Nephron (organoid): ENCODE results near the gene CRMP1.

Experiments
- H3K27ac Mint-ChIP-seq, 3 experiments: 2 replicates each; pipeline ENCODE4 v1.8.0; 2020; ENCODE audit warnings: mixed read lengths in 3 of 3, mild to moderate bottlenecking in 2 of 3, moderate library complexity in 1 of 3
- H3K27me3 Mint-ChIP-seq: 2 replicates; pipeline ENCODE4 v1.8.0; 2021; ENCODE audit warnings: low read depth, mild to moderate bottlenecking, moderate library complexity, mixed read lengths
- H3K36me3 Mint-ChIP-seq: 2 replicates; pipeline ENCODE4 v1.8.0; 2020; ENCODE audit warnings: low read depth, mixed read lengths
- H3K4me1 Mint-ChIP-seq: 2 replicates; pipeline ENCODE4 v1.8.0; 2020; ENCODE audit warnings: mixed read lengths
- H3K4me3 Mint-ChIP-seq, 3 experiments: 2 replicates each; pipeline ENCODE4 v1.8.0; 2020; ENCODE audit warnings: mild to moderate bottlenecking in 3 of 3, mixed read lengths in 3 of 3, moderate library complexity in 2 of 3
- H3K9me3 Mint-ChIP-seq: 2 replicates; pipeline ENCODE4 v1.8.0; 2020; ENCODE audit warnings: mixed read lengths
- TF ChIP-seq, protein P1 (sequence below), 3 experiments: fragments of 200-600 bp; sonication (generic); IDR thresholded peaks; one replicate each; pipeline ENCODE4 v1.5.0; 2021; ENCODE audit warnings: antibody characterized with exemption in 3 of 3; ENCODE audit not compliant: unreplicated experiment in 3 of 3

Gene CRMP1

DNA sequence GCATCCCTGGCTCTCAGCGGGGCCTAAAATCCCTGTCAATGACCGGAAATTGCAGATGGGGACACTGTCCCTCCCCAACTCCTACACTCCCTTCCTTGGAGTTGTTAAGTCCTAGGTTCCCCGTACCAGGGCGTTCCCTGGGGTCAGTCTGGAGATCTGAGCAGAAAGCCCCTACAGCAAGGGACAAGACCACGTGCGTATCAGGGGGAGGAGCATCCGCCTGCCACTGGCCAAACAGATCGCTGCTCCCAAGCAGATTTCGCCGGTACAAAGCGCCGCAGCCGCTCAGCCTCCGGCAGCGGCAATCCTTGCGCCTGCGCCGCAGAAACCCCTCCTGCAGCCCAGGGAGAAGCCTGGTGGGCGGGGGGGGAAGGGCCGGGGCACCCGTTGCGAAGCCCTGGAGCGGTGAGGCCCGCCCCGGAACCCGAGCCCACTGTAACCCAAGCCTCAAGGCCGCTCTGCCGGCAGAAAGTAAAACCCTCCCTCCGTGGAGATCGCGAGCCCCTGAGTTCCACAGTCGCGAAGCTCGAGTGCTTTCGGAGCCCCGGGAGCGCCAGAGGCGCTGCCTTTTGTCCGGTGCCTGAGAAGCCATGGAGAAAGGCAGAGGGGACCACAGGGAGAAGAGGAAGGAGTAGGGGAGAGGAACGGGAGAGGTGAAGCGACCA, 2.7 kb downstream of the CRMP1 start:
- peaks cover 81% of the 10 kb centered on the region for H3K27me3 Mint-ChIP-seq
- TF ChIP-seq, protein P1, sequence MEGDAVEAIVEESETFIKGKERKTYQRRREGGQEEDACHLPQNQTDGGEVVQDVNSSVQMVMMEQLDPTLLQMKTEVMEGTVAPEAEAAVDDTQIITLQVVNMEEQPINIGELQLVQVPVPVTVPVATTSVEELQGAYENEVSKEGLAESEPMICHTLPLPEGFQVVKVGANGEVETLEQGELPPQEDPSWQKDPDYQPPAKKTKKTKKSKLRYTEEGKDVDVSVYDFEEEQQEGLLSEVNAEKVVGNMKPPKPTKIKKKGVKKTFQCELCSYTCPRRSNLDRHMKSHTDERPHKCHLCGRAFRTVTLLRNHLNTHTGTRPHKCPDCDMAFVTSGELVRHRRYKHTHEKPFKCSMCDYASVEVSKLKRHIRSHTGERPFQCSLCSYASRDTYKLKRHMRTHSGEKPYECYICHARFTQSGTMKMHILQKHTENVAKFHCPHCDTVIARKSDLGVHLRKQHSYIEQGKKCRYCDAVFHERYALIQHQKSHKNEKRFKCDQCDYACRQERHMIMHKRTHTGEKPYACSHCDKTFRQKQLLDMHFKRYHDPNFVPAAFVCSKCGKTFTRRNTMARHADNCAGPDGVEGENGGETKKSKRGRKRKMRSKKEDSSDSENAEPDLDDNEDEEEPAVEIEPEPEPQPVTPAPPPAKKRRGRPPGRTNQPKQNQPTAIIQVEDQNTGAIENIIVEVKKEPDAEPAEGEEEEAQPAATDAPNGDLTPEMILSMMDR (IDR thresholded peaks at IDR 0.05; ENCODE audit: unreplicated experiment in 3 of 3), result no peak

DNA sequence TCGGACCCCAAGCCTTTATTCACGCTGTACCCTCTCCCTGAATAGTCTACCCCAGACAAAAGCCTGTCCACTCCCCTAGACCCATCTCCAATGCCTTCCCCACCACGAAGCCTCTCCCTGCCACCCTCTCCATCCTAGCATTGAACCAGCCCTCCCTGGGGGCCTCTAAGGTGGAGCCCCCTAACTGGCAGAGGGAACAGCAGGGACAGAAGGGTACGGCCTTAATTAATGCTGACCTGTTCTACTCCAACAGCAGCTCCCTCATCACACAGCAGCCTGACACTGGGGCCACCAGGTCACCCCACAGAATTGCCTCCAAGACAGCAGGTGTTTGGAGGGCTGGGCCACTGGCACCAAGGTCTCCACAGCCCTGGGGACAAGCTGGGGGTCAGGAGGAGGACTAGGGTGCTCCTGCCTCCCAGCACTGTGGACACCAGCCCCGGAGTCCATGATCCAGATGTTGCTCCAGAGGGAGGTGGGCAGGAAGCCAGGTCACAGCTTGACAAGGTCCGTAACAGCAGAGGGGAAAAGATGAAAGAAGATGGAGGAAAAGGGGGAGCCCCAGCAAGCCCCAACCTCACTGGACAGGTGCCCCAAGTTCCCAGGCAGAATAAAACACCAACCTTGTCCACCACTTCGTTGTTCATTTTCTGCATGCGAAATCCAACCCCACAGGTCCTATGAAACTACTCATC, 3.7 kb downstream of the CRMP1 start:
- H3K9me3 Mint-ChIP-seq, result peaks cover 4% of the 10 kb centered on the region
- H3K36me3 Mint-ChIP-seq, result no peaks in the 10 kb centered on the region
- peak overlapping the region; percentile 78 to 90 (median 89) for H3K4me3 Mint-ChIP-seq
- H3K4me1 Mint-ChIP-seq, result peaks cover 47% of the 10 kb centered on the region
- TF ChIP-seq, protein P1 (IDR thresholded peaks at IDR 0.05; ENCODE audit: unreplicated experiment in 3 of 3), result no peak
- H3K27ac Mint-ChIP-seq, result no peak overlapping the region
- peaks cover 78% of the 10 kb centered on the region for H3K27me3 Mint-ChIP-seq

More for the DNA sequence above, 2.7 kb downstream of the CRMP1 start:
- peak overlapping the region; percentile 78 to 90 (median 89) for H3K4me3 Mint-ChIP-seq
- H3K36me3 Mint-ChIP-seq, result no peaks in the 10 kb centered on the region
- H3K4me1 Mint-ChIP-seq, result peaks cover 54% of the 10 kb centered on the region
- H3K9me3 Mint-ChIP-seq, result peaks cover 4% of the 10 kb centered on the region
- H3K27ac Mint-ChIP-seq, result peak overlapping the region in 2 of 3 experiments; percentile 46 to 58

DNA sequence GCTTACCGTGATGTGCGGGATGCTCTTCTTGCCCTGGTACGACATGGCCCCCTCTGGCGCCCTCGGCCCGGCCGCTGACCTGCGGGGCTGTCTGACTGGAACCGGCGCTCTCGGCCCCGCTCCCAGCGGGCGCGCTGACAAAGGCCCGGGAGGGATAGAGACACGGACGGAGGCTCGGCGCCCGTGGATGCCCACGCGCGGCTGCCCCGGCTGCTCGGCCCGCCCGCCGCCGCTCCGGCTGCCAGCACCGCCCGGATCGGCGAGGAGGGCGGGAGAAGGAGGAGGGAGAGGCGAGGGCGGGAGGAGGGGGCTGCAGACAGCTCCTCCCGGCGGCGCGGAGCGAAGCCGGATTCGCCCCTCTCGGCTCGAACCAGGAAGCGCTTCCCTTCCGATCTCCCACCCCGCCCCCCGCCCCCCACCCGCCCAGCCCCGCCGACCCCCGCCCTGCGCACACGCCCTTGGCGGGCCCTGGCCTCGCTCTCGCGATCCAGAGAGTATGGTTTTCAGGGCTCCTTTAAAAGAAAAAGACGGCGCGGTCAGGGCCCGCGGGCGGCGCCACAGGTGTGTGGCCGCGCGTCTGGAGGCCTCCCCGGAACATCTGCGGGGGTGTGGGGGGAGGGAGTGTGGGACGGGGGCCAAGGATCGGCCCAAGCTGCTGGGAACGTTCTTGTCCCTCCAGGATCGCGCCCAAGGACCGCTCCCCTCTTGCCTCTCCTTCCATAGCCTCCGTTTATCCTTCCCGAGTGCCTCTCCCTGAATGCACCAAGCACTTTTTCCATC, 4.5 kb downstream of the CRMP1 start:
- H3K27me3 Mint-ChIP-seq, result peaks cover 76% of the 10 kb centered on the region
- H3K36me3 Mint-ChIP-seq, result no peaks in the 10 kb centered on the region
- TF ChIP-seq, protein P1 (IDR thresholded peaks at IDR 0.05; ENCODE audit: unreplicated experiment in 3 of 3), result no peak
- no peak overlapping the region for H3K27ac Mint-ChIP-seq
- peak overlapping the region; percentile 78 to 90 (median 89) for H3K4me3 Mint-ChIP-seq
- H3K4me1 Mint-ChIP-seq, result peaks cover 42% of the 10 kb centered on the region
- peaks cover 4% of the 10 kb centered on the region for H3K9me3 Mint-ChIP-seq

DNA sequence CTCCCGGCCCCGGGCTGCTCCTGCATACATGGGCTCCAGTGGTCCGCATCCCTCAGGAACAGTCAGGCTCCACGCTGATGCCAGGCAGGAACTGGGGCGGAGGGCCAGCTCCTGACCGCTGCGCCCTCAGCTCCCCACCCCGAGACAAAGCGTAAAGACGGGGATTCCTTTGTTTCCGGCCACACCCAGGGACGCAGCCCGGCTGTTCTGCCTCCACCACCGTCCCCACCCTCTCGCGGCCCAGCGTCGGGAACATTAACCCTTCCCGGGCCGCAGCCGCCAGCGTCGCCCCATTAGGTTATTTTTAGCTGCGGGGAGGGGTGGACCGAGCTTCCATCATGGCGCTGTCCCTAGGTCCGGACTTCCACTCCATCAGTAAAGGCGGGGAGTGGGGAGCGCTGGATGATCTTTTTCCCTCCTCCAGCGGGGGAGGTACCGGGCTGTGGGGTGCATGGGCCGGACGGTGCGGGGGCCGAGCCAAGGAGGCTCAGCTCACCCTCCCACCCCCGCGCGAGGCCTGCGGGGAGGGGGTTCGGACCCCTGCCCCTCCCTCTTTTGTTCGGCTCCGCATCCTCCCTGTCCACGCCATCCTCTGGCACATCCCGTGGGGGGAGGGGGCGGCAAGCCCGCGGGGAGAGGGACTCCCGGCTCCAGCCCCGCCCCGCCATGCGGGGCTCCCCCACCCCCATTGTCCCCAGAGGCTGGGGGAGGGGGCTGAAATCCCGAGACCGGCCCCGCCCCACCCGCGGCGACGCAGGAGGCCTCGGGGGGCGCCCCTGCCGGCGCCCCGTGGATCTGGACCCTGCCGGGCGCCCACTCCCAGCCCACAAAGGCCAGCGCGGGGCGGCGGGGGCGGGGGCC, 5.3 kb downstream of the CRMP1 start:
- TF ChIP-seq, protein P1 (IDR thresholded peaks at IDR 0.05; ENCODE audit: unreplicated experiment in 3 of 3), result peak in 1 of 3 experiments; percentile 8
- Mint-ChIP-seq H3K27ac (no peak overlapping the region), H3K4me3 (peak overlapping the region; percentile 84 to 91 (median 89)), H3K36me3 (no peaks in the 10 kb centered on the region), H3K27me3 (peaks cover 73% of the 10 kb centered on the region), H3K4me1 (peaks cover 38% of the 10 kb centered on the region), H3K9me3 (peaks cover 4% of the 10 kb centered on the region)

DNA sequence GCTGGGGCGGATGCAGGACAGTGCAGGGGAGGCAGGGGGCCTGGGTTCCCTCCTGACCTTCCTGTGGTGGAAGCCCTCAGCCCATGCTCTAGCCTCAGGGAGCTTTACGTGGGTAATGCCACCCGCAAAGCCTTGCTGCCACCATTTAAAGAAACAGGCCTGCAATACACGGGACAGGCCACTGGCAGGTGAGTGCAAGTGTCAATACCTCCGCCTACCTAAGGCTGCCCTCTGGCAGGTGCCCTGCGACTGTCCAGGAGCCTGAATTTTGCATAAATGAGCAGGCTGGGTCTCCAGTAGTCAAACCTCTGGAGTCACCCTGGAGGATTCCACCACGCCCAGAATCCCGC, 5.9 kb downstream of the CRMP1 start:
- Mint-ChIP-seq H3K4me1 (peaks cover 38% of the 10 kb centered on the region), H3K27me3 (peaks cover 71% of the 10 kb centered on the region)

More for the DNA sequence above, 5.9 kb downstream of the CRMP1 start:
- TF ChIP-seq, protein P1 (IDR thresholded peaks at IDR 0.05; ENCODE audit: unreplicated experiment in 3 of 3), result no peak
- H3K36me3 Mint-ChIP-seq, result no peaks in the 10 kb centered on the region
- no peak overlapping the region for H3K27ac Mint-ChIP-seq
- peaks cover 4% of the 10 kb centered on the region for H3K9me3 Mint-ChIP-seq
- H3K4me3 Mint-ChIP-seq, result peak overlapping the region; percentile 84 to 91 (median 89)
